Liver (tissue), 3 donors: Measurements from ENCODE around the gene CD63.

Source experiments
- CTCF ChIP-seq: fragments of 150-350 bp; IDR thresholded peaks from 2 replicates; pipeline ENCODE4 v1.5.1; 2017; ENCODE audit warnings: improper control_type of control experiment, low read depth, low read length; ENCODE audit not compliant: missing input control
- SP1 ChIP-seq: IDR thresholded peaks from 2 replicates; pipeline ENCODE4 v1.6.1; 2018; ENCODE audit warnings: antibody characterized with exemption, mild to moderate bottlenecking
- donor health status: healthy.
- donor health status: healthy.

- TF ChIP-seq CTCF (no peak), SP1 (no peak)
Measured at GRCh38 chr12:55703288-55703687, 25.5 kb downstream of the CD63 start.
